ENCODE results near the gene MORC2.

GRCh38 chr22:30892731-30893221 is 75.8 kb downstream of the MORC2 start:
- TF ChIP-seq CTCF (IDR thresholded peaks at IDR 0.05; ENCODE audit: poor library complexity, severe bottlenecking): no peak
- no peak for TF ChIP-seq MXI1 (conservative IDR thresholded peaks at IDR 0.05; ENCODE audit: poor library complexity, severe bottlenecking)
- no peak for TF ChIP-seq EZH2 (IDR thresholded peaks at IDR 0.05; ENCODE audit: borderline replicate concordance, insufficient read depth, low read length, poor library complexity, severe bottlenecking)
- no peak for TF ChIP-seq POLR2AphosphoS5 (IDR thresholded peaks at IDR 0.05)
- TF ChIP-seq TAF1 (IDR thresholded peaks at IDR 0.05; ENCODE audit: low read depth): no peak
- no peak for TF ChIP-seq EP300 (conservative IDR thresholded peaks at IDR 0.05; ENCODE audit: poor library complexity, severe bottlenecking)
- no peak for TF ChIP-seq SMC3 (conservative IDR thresholded peaks at IDR 0.05; ENCODE audit: poor library complexity)

Measured in neural cell (in vitro differentiated cells).